K562 (cell line): ENCODE measurements around the gene PRKG1.

Source experiments
- MAX ChIP-seq: sonication (generic); formaldehyde crosslinking; IDR thresholded peaks from 2 replicates; pipeline ENCODE4 v1.9.0; 2022; ENCODE audit warnings: mild to moderate bottlenecking, missing genetic modification reagents
- NR1H2 ChIP-seq: sonication (generic); formaldehyde crosslinking; IDR thresholded peaks from 2 replicates; pipeline ENCODE4 v1.4.0; 2020; ENCODE audit warnings: mild to moderate bottlenecking, missing genetic modification reagents
- RAD51 ChIP-seq: fragments of 450-650 bp; IDR thresholded peaks from 2 replicates; pipeline ENCODE4 v1.7.1; 2016; ENCODE audit warnings: low read depth, mild to moderate bottlenecking, borderline replicate concordance
- RNF2 ChIP-seq: sonication (generic); IDR thresholded peaks from 2 replicates; pipeline ENCODE4 v1.6.1; 2016
- TAL1 ChIP-seq: fragments of 450-650 bp; IDR thresholded peaks from 2 replicates; pipeline ENCODE4 v1.6.1; 2016; ENCODE audit warnings: mild to moderate bottlenecking
- TCF7L2 ChIP-seq: fragments of 150-350 bp; IDR thresholded peaks from 2 replicates; pipeline ENCODE4 v1.6.1; 2016; ENCODE audit warnings: low read depth, mild to moderate bottlenecking, low read length, moderate library complexity

- TF ChIP-seq NR1H2, result no peak
- no peak for TF ChIP-seq MAX (CRISPR knock-in tag)
- no peak for TF ChIP-seq RAD51
- no peak for TF ChIP-seq TAL1
- no peak for TF ChIP-seq RNF2
- TF ChIP-seq TCF7L2, result no peak
These were observed 556.3 kb downstream of the PRKG1 start for GRCh38 chr10:51630640-51631005.
